ENCODE measurements around the gene GH1. TPM values are rescaled to one million over a fixed set of nuclear protein-coding genes. Genes with fewer than 3 reads are reported as not detected.

The GH1 gene
- total RNA-seq, 1 donor from 2014 or later, result not detected

GRCh38 chr17:63955232-63955631 is 36.6 kb upstream of the GH1 start:
- no peaks in the 10 kb centered on the region for H3K27me3 ChIP-seq
- H3K4me1 ChIP-seq, result no peaks in the 10 kb centered on the region
- H3K27ac ChIP-seq, result no peak overlapping the region
- H3K9me3 ChIP-seq, result no peaks in the 10 kb centered on the region
- DNase-seq (ENCODE audit: extremely low spot score in 2 of 2), result no peak
- no peak overlapping the region for H3K4me3 ChIP-seq
- H3K36me3 ChIP-seq, result no peaks in the 10 kb centered on the region
- intact Hi-C loops (cut with DNase I), result no loop called here
- TF ChIP-seq CTCF (IDR thresholded peaks at IDR 0.05) (no peak), POLR2AphosphoS5 (IDR thresholded peaks at IDR 0.05; ENCODE audit: insufficient read depth in 1 of 2, low read depth in 1 of 2) (no peak), POLR2A (IDR thresholded peaks at IDR 0.05) (no peak)

- Histone ChIP-seq H3K27me3 (no peaks in the 10 kb centered on the region), H3K9me3 (no peaks in the 10 kb centered on the region), H3K4me1 (no peaks in the 10 kb centered on the region), H3K27ac (no peak overlapping the region), H3K4me3 (no peak overlapping the region), H3K36me3 (no peaks in the 10 kb centered on the region)
- intact Hi-C loops (cut with DNase I), result no loop called here
- DNase-seq (ENCODE audit: extremely low spot score in 2 of 2), result no peak
- no peak for TF ChIP-seq POLR2AphosphoS5 (IDR thresholded peaks at IDR 0.05; ENCODE audit: insufficient read depth in 1 of 2, low read depth in 1 of 2)
- TF ChIP-seq CTCF (IDR thresholded peaks at IDR 0.05), result no peak
- no peak for TF ChIP-seq POLR2A (IDR thresholded peaks at IDR 0.05)
Measured at GRCh38 chr17:63954402-63955063, 35.9 kb upstream of the GH1 start.

- no peaks in the 10 kb centered on the region for H3K4me1 ChIP-seq
- no peak overlapping the region for H3K27ac ChIP-seq
- DNase-seq (ENCODE audit: extremely low spot score in 2 of 2), result no peak
- H3K9me3 ChIP-seq, result no peaks in the 10 kb centered on the region
- TF ChIP-seq CTCF (IDR thresholded peaks at IDR 0.05) (no peak), POLR2A (IDR thresholded peaks at IDR 0.05) (no peak), POLR2AphosphoS5 (IDR thresholded peaks at IDR 0.05; ENCODE audit: insufficient read depth in 1 of 2, low read depth in 1 of 2) (no peak)
- no peak overlapping the region for H3K4me3 ChIP-seq
- no peaks in the 10 kb centered on the region for H3K27me3 ChIP-seq
- no peaks in the 10 kb centered on the region for H3K36me3 ChIP-seq
- intact Hi-C loops (cut with DNase I), result no loop called here
Measured at GRCh38 chr17:63950940-63951907, 32.6 kb upstream of the GH1 start.

DNA sequence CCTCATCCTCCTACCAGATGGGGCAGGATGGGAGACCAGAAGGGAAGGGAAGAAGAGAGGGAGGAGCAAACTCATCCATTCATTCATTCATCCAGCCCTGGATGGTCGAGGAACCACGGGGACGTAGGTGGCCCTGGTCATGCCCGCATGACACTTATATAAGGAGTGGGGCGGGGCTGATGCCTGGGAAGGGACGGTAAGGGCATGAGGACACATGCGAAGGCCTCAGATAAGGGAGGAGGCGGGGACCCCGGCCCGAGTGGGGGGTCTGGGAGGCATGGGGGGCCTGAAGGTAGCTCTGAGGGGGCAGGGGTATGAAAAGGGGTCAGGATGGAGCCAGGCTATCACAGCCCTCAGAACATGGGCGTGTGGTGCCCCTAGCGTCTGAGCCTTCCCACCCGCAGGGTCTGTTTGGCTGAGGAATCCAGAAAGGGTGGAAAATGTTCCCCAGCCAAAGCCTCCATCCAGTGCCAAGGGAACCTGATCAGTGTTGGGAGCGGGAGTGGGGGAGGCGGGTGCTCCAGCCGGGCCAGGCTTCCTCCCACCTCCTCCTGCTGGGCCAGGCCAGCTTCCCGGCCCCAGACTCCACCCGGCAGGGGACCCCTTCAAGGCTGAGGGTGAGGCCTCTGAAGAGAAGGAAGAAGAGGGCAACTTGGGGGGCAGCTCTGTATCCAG is 31.1 kb upstream of the GH1 start:
- Histone ChIP-seq H3K27me3 (no peaks in the 10 kb centered on the region), H3K4me1 (no peaks in the 10 kb centered on the region), H3K4me3 (no peak overlapping the region), H3K36me3 (no peaks in the 10 kb centered on the region), H3K9me3 (no peaks in the 10 kb centered on the region), H3K27ac (no peak overlapping the region)
- intact Hi-C loops (cut with DNase I), result no loop called here
- DNase-seq (ENCODE audit: extremely low spot score in 2 of 2), result no peak
- TF ChIP-seq POLR2A (IDR thresholded peaks at IDR 0.05) (no peak), POLR2AphosphoS5 (IDR thresholded peaks at IDR 0.05; ENCODE audit: insufficient read depth in 1 of 2, low read depth in 1 of 2) (no peak), CTCF (IDR thresholded peaks at IDR 0.05) (no peak)

All from vagina (tissue), 2 donors.